Smooth muscle cell (in vitro differentiated cells): ENCODE results near the gene USP9Y. TPM values are rescaled to one million over a fixed set of nuclear protein-coding genes. Genes with fewer than 3 reads are reported as not detected.

ENCODE experiments used
- DNase-seq: peaks from one replicate; lab custom pipeline; 2025; ENCODE audit not compliant: unreplicated experiment; lab: John Stamatoyannopoulos, UW
- H2AFZ ChIP-seq: fragments of 200-600 bp; sonication (generic); 2 replicates; pipeline ENCODE4 v1.6.0; 2016; ENCODE audit warnings: antibody characterized with exemption, low read depth, mild to moderate bottlenecking
- H3F3A ChIP-seq: fragments of 200-600 bp; sonication (generic); 2 replicates; pipeline ENCODE4 v1.6.0; 2017; ENCODE audit warnings: antibody characterized with exemption, low read depth
- H3K27ac ChIP-seq: fragments of 200-600 bp; sonication (generic); 2 replicates; pipeline ENCODE4 v1.5.1; 2016; ENCODE audit warnings: low read depth, mild to moderate bottlenecking
- H3K27me3 ChIP-seq: fragments of 200-600 bp; sonication (generic); 2 replicates; pipeline ENCODE4 v1.6.1; 2016; ENCODE audit warnings: low read depth, mild to moderate bottlenecking
- H3K36me3 ChIP-seq: fragments of 200-600 bp; sonication (generic); 2 replicates; pipeline ENCODE4 v1.5.1; 2016; ENCODE audit warnings: low read depth
- H3K4me1 ChIP-seq: fragments of 200-600 bp; sonication (generic); 2 replicates; pipeline ENCODE4 v1.5.1; 2016; ENCODE audit warnings: low read depth
- H3K4me2 ChIP-seq: fragments of 200-600 bp; sonication (generic); 2 replicates; pipeline ENCODE4 v1.6.0; 2016; ENCODE audit warnings: mild to moderate bottlenecking
- H3K4me3 ChIP-seq: fragments of 200-600 bp; sonication (generic); 2 replicates; pipeline ENCODE4 v1.5.1; 2016; ENCODE audit warnings: mild to moderate bottlenecking
- H3K79me2 ChIP-seq: fragments of 200-600 bp; sonication (generic); 2 replicates; pipeline ENCODE4 v1.6.0; 2016; ENCODE audit warnings: low read depth, mild to moderate bottlenecking
- H3K9ac ChIP-seq: fragments of 200-600 bp; sonication (generic); 2 replicates; pipeline ENCODE4 v1.6.0; 2016; ENCODE audit warnings: low read depth
- H3K9me3 ChIP-seq: fragments of 200-600 bp; sonication (generic); replicated peaks from 2 replicates; pipeline ENCODE4 v1.5.1; 2016; ENCODE audit warnings: low read depth
- H4K20me1 ChIP-seq: fragments of 200-600 bp; sonication (generic); 2 replicates; pipeline ENCODE4 v1.6.0; 2016; ENCODE audit warnings: low read depth
- CTCF ChIP-seq: fragments of 200-600 bp; sonication (generic); IDR thresholded peaks from 2 replicates; pipeline ENCODE4 v1.5.1; 2017; ENCODE audit warnings: borderline replicate concordance, mild to moderate bottlenecking, antibody characterized with exemption; ENCODE audit not compliant: insufficient read depth, poor library complexity, severe bottlenecking
- WGBS: methylation state at CpG from one replicate; pipeline ENCODE4 v1.1.7; 2016; ENCODE audit warnings: low lambda C conversion rate; 5-methylcytosine and 5-hydroxymethylcytosine counted together
- polyA plus RNA-seq: library from polyadenylated mRNA; unstranded; fragments of >200 nt; fragmentation: Nextera tagmentation; extraction: Ambion mirVana; gene quantifications from 2 replicates; pipeline ENCODE4 v1.2.1, GENCODE V29; 2016
- total RNA-seq: library from RNA; depleted of rRNA; stranded (reverse); fragments of >200 nt; gene quantifications from 2 replicates; pipeline ENCODE4 v1.2.3, GENCODE V29; 2014

Gene USP9Y
- total RNA-seq (not detected in 2 replicates), polyA plus RNA-seq (not detected in 2 replicates)

- no peaks in the 10 kb centered on the region for H3K9me3 ChIP-seq
- H3K9ac ChIP-seq: no peak within 1 kb of the TSS
- H3K36me3 ChIP-seq: no peaks in the 10 kb centered on the region
- H3K4me3 ChIP-seq: no peak within 1 kb of the TSS
- H3K27me3 ChIP-seq: no peaks in the 10 kb centered on the region
- no peak within 1 kb of the TSS for H3K27ac ChIP-seq
- no CpG with 5 or more reads among the region's 1 CpG for WGBS
- H3K4me2 ChIP-seq: no peak within 1 kb of the TSS
- H3F3A ChIP-seq: no peaks in the 10 kb centered on the region
- H3K79me2 ChIP-seq: no peaks in the 10 kb centered on the region
- no peaks in the 10 kb centered on the region for H3K4me1 ChIP-seq
- H4K20me1 ChIP-seq: no peaks in the 10 kb centered on the region
- no peak within 1 kb of the TSS for H2AFZ ChIP-seq
- no peak for TF ChIP-seq CTCF
- no peak for DNase-seq
Measured at GRCh38 chrY:12701181-12701695, at the start of gene USP9Y. TSS of gene USP9Y (plus strand) at chrY:12701231. CDS start at chrY:12709448, 8,217 bp downstream.

GRCh38 chrY:12651621-12652036 lies 49.4 kb upstream of the USP9Y start:
- no CpG with 5 or more reads among the region's 4 CpGs for WGBS
- Histone ChIP-seq H3K27me3 (no peaks in the 10 kb centered on the region), H3K79me2 (no peaks in the 10 kb centered on the region), H3K27ac (no peak overlapping the region), H3K9me3 (no peaks in the 10 kb centered on the region), H2AFZ (no peak overlapping the region), H3K4me3 (no peak overlapping the region), H3K4me2 (no peak overlapping the region), H3K9ac (no peak overlapping the region), H4K20me1 (no peaks in the 10 kb centered on the region), H3K4me1 (no peaks in the 10 kb centered on the region), H3K36me3 (no peaks in the 10 kb centered on the region), H3F3A (no peaks in the 10 kb centered on the region)
- no peak for TF ChIP-seq CTCF
- DNase-seq: no peak

GRCh38 chrY:12661745-12662681 lies 39.0 kb upstream of the USP9Y start:
- Histone ChIP-seq H3K79me2 (no peaks in the 10 kb centered on the region), H3K27ac (no peak overlapping the region), H3F3A (no peaks in the 10 kb centered on the region), H4K20me1 (no peaks in the 10 kb centered on the region), H3K9ac (no peak overlapping the region), H3K4me2 (no peak overlapping the region), H2AFZ (no peak overlapping the region), H3K36me3 (no peaks in the 10 kb centered on the region), H3K9me3 (no peaks in the 10 kb centered on the region), H3K4me3 (no peak overlapping the region), H3K4me1 (no peaks in the 10 kb centered on the region), H3K27me3 (no peaks in the 10 kb centered on the region)
- WGBS: no CpG with 5 or more reads among the region's 41 CpGs
- DNase-seq: no peak
- TF ChIP-seq CTCF: no peak
